H1 (cell line): ENCODE results near the gene MACROD2. TPM values are rescaled to one million over a fixed set of nuclear protein-coding genes. Genes with fewer than 3 reads are reported as not detected.

Experiments used
- CTCF ChIA-PET: fragments of 300-600 bp; sonication (Branson Sonifier 250); formaldehyde crosslinking; loops from one replicate; lab custom pipeline; 2021; ENCODE audit not compliant: partially characterized antibody; lab: Charles Lee
- POLR2A ChIA-PET: fragments of 300-600 bp; sonication (Branson Sonifier 250); formaldehyde crosslinking; loops from one replicate; lab custom pipeline; 2021; ENCODE audit warnings: inconsistent platforms; ENCODE audit not compliant: partially characterized antibody; lab: Charles Lee
- DNase-seq, 2 experiments: peaks; one replicate each; pipeline versions ENCODE4 v3.0.0 to v3.0.0-alpha.2; 2010 to 2022; ENCODE audit warnings: low spot score in 2 of 2, low read depth in 1 of 2, mixed read lengths in 1 of 2
- FAIRE-seq: peaks from 2 replicates; lab custom pipeline; 2011; peaks lifted over from hg19 to GRCh38; lab: Jason Lieb, UNC
- H2AFZ ChIP-seq: 2 replicates; pipeline ENCODE4 v1.8.1; 2012; ENCODE audit warnings: low read length, inconsistent platforms
- H2AK5ac ChIP-seq: 2 replicates; pipeline ENCODE4 v1.6.1; 2013; ENCODE audit warnings: low read depth, low read length
- H2BK120ac ChIP-seq: replicated peaks from 2 replicates; pipeline ENCODE3; 2013; ENCODE audit warnings: low read depth, low read length, inconsistent platforms
- H2BK12ac ChIP-seq: 2 replicates; pipeline ENCODE4 v1.6.1; 2013; ENCODE audit warnings: low read depth, low read length
- H2BK15ac ChIP-seq: 2 replicates; pipeline ENCODE4 v1.6.1; 2013; ENCODE audit warnings: low read length
- H2BK20ac ChIP-seq: 2 replicates; pipeline ENCODE4 v1.6.1; 2013; ENCODE audit warnings: low read length
- H2BK5ac ChIP-seq: 2 replicates; pipeline ENCODE4 v1.6.1; 2013; ENCODE audit warnings: low read depth, low read length
- H3K14ac ChIP-seq: 2 replicates; pipeline ENCODE4 v1.6.1; 2013; ENCODE audit warnings: inconsistent platforms; ENCODE audit not compliant: insufficient read length
- H3K18ac ChIP-seq: 2 replicates; pipeline ENCODE4 v1.6.1; 2013; ENCODE audit warnings: low read length; ENCODE audit errors: extremely low read depth
- H3K23ac ChIP-seq: 2 replicates; pipeline ENCODE4 v1.6.1; 2013; ENCODE audit warnings: inconsistent platforms; ENCODE audit not compliant: insufficient read length
- H3K23me2 ChIP-seq: 2 replicates; pipeline ENCODE4 v1.6.1; 2013; ENCODE audit warnings: low read depth, low read length
- H3K27ac ChIP-seq: 2 replicates; pipeline ENCODE4 v1.6.1; 2011; ENCODE audit warnings: low read depth, low read length, inconsistent platforms
- H3K27me3 ChIP-seq, 4 experiments: replicated peaks in 1 of 4; 1 replicate in 1 of 4; 2 replicates in 3 of 4; pipeline versions ENCODE4 v1.6.1 to v1.8.1; 2011 to 2013; ENCODE audit warnings: low read length in 3 of 4, mild to moderate bottlenecking in 3 of 4, inconsistent platforms in 2 of 4, mixed read lengths in 2 of 4, moderate library complexity in 1 of 4; ENCODE audit not compliant: control insufficient read depth in 3 of 4, insufficient read depth in 3 of 4; ENCODE audit errors: extremely low read depth in 1 of 4
- H3K36me3 ChIP-seq, 4 experiments: 2 replicates each; pipeline versions ENCODE4 v1.6.1 to v1.8.1; 2011 to 2013; ENCODE audit warnings: mild to moderate bottlenecking in 4 of 4, low read length in 3 of 4, moderate library complexity in 2 of 4, control low read depth in 1 of 4, inconsistent platforms in 1 of 4; ENCODE audit not compliant: insufficient read depth in 4 of 4, control insufficient read depth in 2 of 4
- H3K4ac ChIP-seq: replicated peaks from 2 replicates; pipeline ENCODE3; 2013; ENCODE audit warnings: low read length, low read depth, mixed read lengths, inconsistent platforms; ENCODE audit not compliant: insufficient read length
- H3K4me1 ChIP-seq, 4 experiments: replicated peaks in 1 of 4; 1 replicate in 1 of 4; 2 replicates in 3 of 4; pipeline versions ENCODE4 v1.6.1 to v1.8.1; 2011 to 2013; ENCODE audit warnings: low read length in 3 of 4, inconsistent platforms in 2 of 4, mixed read lengths in 1 of 4; ENCODE audit not compliant: insufficient read depth in 4 of 4, control insufficient read depth in 3 of 4
- H3K4me2 ChIP-seq, 2 experiments: 2 replicates each; pipeline versions ENCODE4 v1.6.1 to v1.8.1; 2011 to 2013; ENCODE audit warnings: low read depth in 2 of 2, low read length in 2 of 2, control low read depth in 1 of 2, inconsistent platforms in 1 of 2, mild to moderate bottlenecking in 1 of 2; ENCODE audit not compliant: insufficient read depth in 1 of 2
- H3K4me3 ChIP-seq, 4 experiments: fragments of 200-600, 300-600 bp in 1 of 4; sonication (generic), shearing (Covaris generic), sonication (Bioruptor Twin) in 1 of 4; 2 replicates each; pipeline versions ENCODE4 v1.5.1 to v1.8.1; 2011 to 2016; ENCODE audit warnings: low read length in 4 of 4, low read depth in 3 of 4, control low read depth in 2 of 4, inconsistent platforms in 2 of 4, mild to moderate bottlenecking in 2 of 4, mixed read lengths in 1 of 4, moderate library complexity in 1 of 4; ENCODE audit not compliant: insufficient read depth in 2 of 4; ENCODE audit errors: extremely low read depth in 1 of 4
- H3K56ac ChIP-seq: replicated peaks from 2 replicates; pipeline ENCODE3; 2013; ENCODE audit warnings: low read depth, mild to moderate bottlenecking, mixed read lengths, low read length, inconsistent platforms; ENCODE audit not compliant: insufficient read length
- H3K79me1 ChIP-seq: 2 replicates; pipeline ENCODE4 v1.6.1; 2013; ENCODE audit warnings: low read depth, low read length, control low read depth
- H3K79me2 ChIP-seq, 2 experiments: 2 replicates each; pipeline versions ENCODE4 v1.6.1 to v1.8.1; 2012 to 2013; ENCODE audit warnings: low read length in 2 of 2, mild to moderate bottlenecking in 2 of 2, inconsistent platforms in 1 of 2; ENCODE audit not compliant: insufficient read depth in 2 of 2, control insufficient read depth in 1 of 2
- H3K9ac ChIP-seq, 4 experiments: replicated peaks in 1 of 4; 1 replicate in 1 of 4; 2 replicates in 3 of 4; pipeline versions ENCODE4 v1.6.1 to v1.8.1; 2011 to 2013; ENCODE audit warnings: low read depth in 3 of 4, low read length in 3 of 4, control low read depth in 2 of 4, mild to moderate bottlenecking in 2 of 4, moderate library complexity in 2 of 4, inconsistent platforms in 1 of 4; ENCODE audit errors: extremely low read depth in 1 of 4
- H3K9me3 ChIP-seq, 2 experiments: 2 replicates each; pipeline versions ENCODE4 v1.6.1 to v1.8.1; 2012 to 2013; ENCODE audit warnings: mild to moderate bottlenecking in 2 of 2, moderate library complexity in 2 of 2, control low read depth in 1 of 2, inconsistent platforms in 1 of 2, low read depth in 1 of 2, low read length in 1 of 2, mixed read lengths in 1 of 2; ENCODE audit not compliant: insufficient read depth in 2 of 2
- H4K20me1 ChIP-seq, 2 experiments: replicated peaks in 1 of 2; 2 replicates each; pipeline versions ENCODE3 to v1.8.1; 2011 to 2013; ENCODE audit warnings: inconsistent platforms in 2 of 2, low read length in 2 of 2, mild to moderate bottlenecking in 1 of 2; ENCODE audit not compliant: insufficient read depth in 2 of 2, control insufficient read depth in 1 of 2
- H4K5ac ChIP-seq: 2 replicates; pipeline ENCODE4 v1.6.1; 2013; ENCODE audit warnings: low read length, low read depth, mixed read lengths, inconsistent platforms; ENCODE audit not compliant: insufficient read length
- H4K8ac ChIP-seq: 2 replicates; pipeline ENCODE4 v1.8.0; 2013; ENCODE audit warnings: mild to moderate bottlenecking, moderate library complexity, low read length, inconsistent platforms; ENCODE audit not compliant: insufficient read depth; ENCODE audit errors: extremely low read depth
- H4K91ac ChIP-seq: replicated peaks from 2 replicates; pipeline ENCODE3; 2013; ENCODE audit warnings: low read length, mixed read lengths, inconsistent platforms; ENCODE audit not compliant: insufficient read length
- CEBPB ChIP-seq: IDR thresholded peaks from 2 replicates; pipeline ENCODE4 v1.6.1; 2012; ENCODE audit warnings: low read depth, low read length
- CHD2 ChIP-seq: IDR thresholded peaks from 2 replicates; pipeline ENCODE4 v1.6.1; 2012; ENCODE audit warnings: low read length, improper control_type of control experiment
- CTBP2 ChIP-seq: IDR thresholded peaks from 2 replicates; pipeline ENCODE4 v1.7.0; 2011; ENCODE audit warnings: borderline replicate concordance, mild to moderate bottlenecking, moderate library complexity, mixed read lengths, low read length; ENCODE audit not compliant: insufficient read depth, insufficient read length
- HDAC2 ChIP-seq, 2 experiments: fragments of 300-600 bp in 1 of 2; sonication (generic) in 1 of 2; IDR thresholded peaks; 2 replicates each; pipeline ENCODE4 v1.6.1; 2011 to 2012; ENCODE audit warnings: low read depth in 2 of 2, low read length in 2 of 2, mild to moderate bottlenecking in 2 of 2, moderate library complexity in 2 of 2, borderline replicate concordance in 1 of 2, inconsistent platforms in 1 of 2
- KDM4A ChIP-seq: IDR thresholded peaks from one replicate; pipeline ENCODE4 v1.7.1; 2012; ENCODE audit warnings: low read depth, mild to moderate bottlenecking, moderate library complexity, low read length, inconsistent platforms; ENCODE audit not compliant: severe bottlenecking
- MAFK ChIP-seq: IDR thresholded peaks from 2 replicates; pipeline ENCODE4 v1.6.1; 2012; ENCODE audit warnings: low read depth, mild to moderate bottlenecking, improper control_type of control experiment, low read length
- NRF1 ChIP-seq: IDR thresholded peaks from 2 replicates; pipeline ENCODE4 v1.6.1; 2011; ENCODE audit warnings: mild to moderate bottlenecking, low read depth, low read length, improper control_type of control experiment
- POLR2AphosphoS5 ChIP-seq: IDR thresholded peaks from 2 replicates; pipeline ENCODE4 v1.6.1; 2011; ENCODE audit warnings: low read depth, low read length
- RBBP5 ChIP-seq: IDR thresholded peaks from 2 replicates; pipeline ENCODE4 v1.7.1; 2012; ENCODE audit warnings: low read depth, mild to moderate bottlenecking, inconsistent platforms, low read length, moderate library complexity, borderline replicate concordance
- RNF2 ChIP-seq: fragments of 200-900, 300-1000 bp; sonication (generic); IDR thresholded peaks from 2 replicates; pipeline ENCODE4 v1.7.1; 2016; ENCODE audit warnings: borderline replicate concordance, low read depth, mild to moderate bottlenecking, antibody characterized with exemption, low read length; ENCODE audit not compliant: poor library complexity, severe bottlenecking; ENCODE audit errors: missing control alignments
- RXRA ChIP-seq: IDR thresholded peaks from 2 replicates; pipeline ENCODE4 v1.6.1; 2011; ENCODE audit warnings: low read depth, mild to moderate bottlenecking, low read length, moderate library complexity; ENCODE audit not compliant: insufficient read depth
- SIX5 ChIP-seq: IDR thresholded peaks from 2 replicates; pipeline ENCODE4 v1.6.1; 2011; ENCODE audit warnings: mild to moderate bottlenecking, low read depth, low read length
- WGBS, 2 experiments: shearing (Covaris generic) in 1 of 2; methylation state at CpG; one replicate each; pipeline versions ENCODE4 v1.1.6 to v1.1.7; 2013 to 2015; ENCODE audit warnings: low lambda C conversion rate in 2 of 2, mixed read lengths in 2 of 2, inconsistent platforms in 1 of 2, low coverage in 1 of 2, missing lambda C conversion rate in 1 of 2; ENCODE audit not compliant: insufficient replicate concordance in 2 of 2, insufficient coverage in 1 of 2, insufficient read length in 1 of 2; ENCODE audit errors: extremely low coverage in 1 of 2, missing lambda C conversion rate in 1 of 2; 5-methylcytosine and 5-hydroxymethylcytosine counted together
- polyA plus RNA-seq, 7 experiments: library from polyadenylated mRNA; depleted of rRNA in 3 of 7; stranded (reverse) in 5 of 7; unstranded in 2 of 7; fragments of >200 nt in 5 of 7; fragments of 200-250 nt in 2 of 7; gene quantifications; 1 replicate in 5 of 7; 2 replicates in 1 of 7; 4 replicates in 1 of 7; pipeline versions ENCODE4 v1.2.1 to v1.2.3, GENCODE V29; 2011 to 2013; ENCODE audit warnings: missing spikeins in 2 of 7, mixed read lengths in 2 of 7
- total RNA-seq: library from RNA; stranded (reverse); fragmentation: NEBNext Ultra II Directional; extraction: Animal tissue kit (Norgen Biotek cat#: 25700); gene quantifications from 2 replicates; pipeline ENCODE4 v1.2.1, GENCODE V29; 2021
- TF ChIP-seq, protein P1 (sequence below): IDR thresholded peaks from 2 replicates; pipeline ENCODE4 v1.6.1; 2011; ENCODE audit warnings: low read depth, mild to moderate bottlenecking, low read length; ENCODE audit not compliant: insufficient read depth

The MACROD2 gene
- total and polyA plus RNA-seq, 2 of the 8 experiments (the other 6 are each of a cell fraction or from before 2014, with no cell fraction given), result 0.70 to 3.9 TPM

DNA sequence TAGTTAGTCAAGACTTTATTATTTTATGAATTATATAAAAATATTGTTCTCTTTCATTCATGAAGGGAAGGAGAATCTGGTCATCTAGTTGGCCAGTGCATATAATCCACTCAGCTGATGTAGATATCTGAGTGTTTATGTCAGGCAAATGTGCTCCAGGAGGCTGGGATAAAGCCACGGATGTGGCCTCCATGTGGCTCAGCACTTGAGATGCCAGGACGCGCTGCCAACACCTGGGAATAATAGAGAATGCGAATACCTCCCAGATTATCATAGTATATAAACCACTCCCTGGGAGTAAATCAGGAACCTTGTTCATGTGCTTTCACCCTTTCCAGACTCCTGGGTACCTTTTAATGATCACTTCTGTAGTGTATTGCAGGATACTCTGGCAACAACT is 1571.9 kb downstream of the MACROD2 start:
- no peaks in the 10 kb centered on the region for H4K20me1 ChIP-seq
- no peak overlapping the region for H3K18ac ChIP-seq
- no peak overlapping the region for H3K27ac ChIP-seq
- H3K9me3 ChIP-seq, result no peaks in the 10 kb centered on the region
- H3K23ac ChIP-seq, result no peak overlapping the region
- no peaks in the 10 kb centered on the region for H3K79me1 ChIP-seq
- H2BK12ac ChIP-seq, result no peak overlapping the region
- no peak overlapping the region for H2BK120ac ChIP-seq
- no peaks in the 10 kb centered on the region for H3K23me2 ChIP-seq
- H3K56ac ChIP-seq, result no peak overlapping the region
- ChIA-PET POLR2A (no interaction called here), CTCF (no interaction called here)
- no peaks in the 10 kb centered on the region for H3K36me3 ChIP-seq
- no peaks in the 10 kb centered on the region for H3K79me2 ChIP-seq
- no peak overlapping the region for H3K4me3 ChIP-seq
- H3K4ac ChIP-seq, result no peak overlapping the region
- H2AFZ ChIP-seq, result no peak overlapping the region
- no peak overlapping the region for H4K91ac ChIP-seq
- 88% methylated on average over 4 of the region's 4 CpGs; no CpG with 5 or more reads in 1 of the 2 experiments for WGBS, 2 experiments
- no peak for FAIRE-seq
- no peak overlapping the region for H2BK5ac ChIP-seq
- H2BK20ac ChIP-seq, result no peak overlapping the region
- no peaks in the 10 kb centered on the region; a peak in 1 of 7 replicates for H3K27me3 ChIP-seq
- no peak overlapping the region for H3K9ac ChIP-seq
- H3K4me1 ChIP-seq, result peaks cover 0 to 6% (median under 1%) of the 10 kb centered on the region in 4 experiments; a peak in 3 of 7 replicates
- H2BK15ac ChIP-seq, result no peak overlapping the region
- H4K5ac ChIP-seq, result no peak overlapping the region
- no peak for DNase-seq
- H3K14ac ChIP-seq, result no peak overlapping the region
- no peak overlapping the region for H2AK5ac ChIP-seq
- no peak overlapping the region for H3K4me2 ChIP-seq
- H4K8ac ChIP-seq, result no peak overlapping the region
- no peak for TF ChIP-seq CEBPB
- no peak for TF ChIP-seq MAFK
- TF ChIP-seq KDM4A, result no peak
- TF ChIP-seq RXRA, result no peak
- TF ChIP-seq HDAC2 (IDR thresholded peaks at IDR 0.05; ENCODE audit: borderline replicate concordance in 1 of 2, low read depth in 2 of 2, low read length in 2 of 2), result no peak
- TF ChIP-seq NRF1, result no peak
- TF ChIP-seq CHD2, result no peak
- TF ChIP-seq RBBP5, result no peak
- TF ChIP-seq SIX5, result no peak
- TF ChIP-seq POLR2AphosphoS5, result no peak
- TF ChIP-seq CTBP2, result no peak
- TF ChIP-seq, protein P1, sequence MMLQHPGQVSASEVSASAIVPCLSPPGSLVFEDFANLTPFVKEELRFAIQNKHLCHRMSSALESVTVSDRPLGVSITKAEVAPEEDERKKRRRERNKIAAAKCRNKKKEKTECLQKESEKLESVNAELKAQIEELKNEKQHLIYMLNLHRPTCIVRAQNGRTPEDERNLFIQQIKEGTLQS, result no peak
- no peak for TF ChIP-seq RNF2
